ENCODE results near the gene IFNAR1.

DNA sequence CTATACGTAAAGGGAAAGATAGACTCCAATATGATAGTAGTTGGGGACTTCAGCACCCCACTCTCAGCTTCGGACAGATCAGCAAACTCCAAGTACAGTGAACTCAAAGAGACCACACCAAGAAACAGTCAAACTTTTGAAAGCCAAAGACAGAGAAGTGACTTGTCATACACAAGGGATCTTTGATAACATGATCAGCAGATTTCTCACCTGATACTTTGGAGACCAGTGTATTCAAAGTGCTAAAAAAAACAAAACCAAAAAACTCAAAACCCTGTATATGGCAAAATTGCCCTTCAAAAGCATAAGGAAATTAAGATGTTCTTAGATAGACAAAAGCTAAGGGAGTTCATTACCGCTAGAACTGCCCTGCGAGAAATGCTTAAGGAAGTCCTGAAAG is 9.4 kb downstream of the IFNAR1 start:
- TF ChIP-seq EZH2 (IDR thresholded peaks at IDR 0.05; ENCODE audit: borderline replicate concordance) (no peak), EZH2phosphoT487 (IDR thresholded peaks at IDR 0.05; ENCODE audit: low read depth, severe bottlenecking, unreplicated experiment) (no peak)
- TF ChIP-seq, protein P1, sequence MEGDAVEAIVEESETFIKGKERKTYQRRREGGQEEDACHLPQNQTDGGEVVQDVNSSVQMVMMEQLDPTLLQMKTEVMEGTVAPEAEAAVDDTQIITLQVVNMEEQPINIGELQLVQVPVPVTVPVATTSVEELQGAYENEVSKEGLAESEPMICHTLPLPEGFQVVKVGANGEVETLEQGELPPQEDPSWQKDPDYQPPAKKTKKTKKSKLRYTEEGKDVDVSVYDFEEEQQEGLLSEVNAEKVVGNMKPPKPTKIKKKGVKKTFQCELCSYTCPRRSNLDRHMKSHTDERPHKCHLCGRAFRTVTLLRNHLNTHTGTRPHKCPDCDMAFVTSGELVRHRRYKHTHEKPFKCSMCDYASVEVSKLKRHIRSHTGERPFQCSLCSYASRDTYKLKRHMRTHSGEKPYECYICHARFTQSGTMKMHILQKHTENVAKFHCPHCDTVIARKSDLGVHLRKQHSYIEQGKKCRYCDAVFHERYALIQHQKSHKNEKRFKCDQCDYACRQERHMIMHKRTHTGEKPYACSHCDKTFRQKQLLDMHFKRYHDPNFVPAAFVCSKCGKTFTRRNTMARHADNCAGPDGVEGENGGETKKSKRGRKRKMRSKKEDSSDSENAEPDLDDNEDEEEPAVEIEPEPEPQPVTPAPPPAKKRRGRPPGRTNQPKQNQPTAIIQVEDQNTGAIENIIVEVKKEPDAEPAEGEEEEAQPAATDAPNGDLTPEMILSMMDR (IDR thresholded peaks at IDR 0.05; ENCODE audit: poor library complexity), result no peak

Data from hepatocyte (in vitro differentiated cells).